ENCODE results near the gene HHIP.

DNA sequence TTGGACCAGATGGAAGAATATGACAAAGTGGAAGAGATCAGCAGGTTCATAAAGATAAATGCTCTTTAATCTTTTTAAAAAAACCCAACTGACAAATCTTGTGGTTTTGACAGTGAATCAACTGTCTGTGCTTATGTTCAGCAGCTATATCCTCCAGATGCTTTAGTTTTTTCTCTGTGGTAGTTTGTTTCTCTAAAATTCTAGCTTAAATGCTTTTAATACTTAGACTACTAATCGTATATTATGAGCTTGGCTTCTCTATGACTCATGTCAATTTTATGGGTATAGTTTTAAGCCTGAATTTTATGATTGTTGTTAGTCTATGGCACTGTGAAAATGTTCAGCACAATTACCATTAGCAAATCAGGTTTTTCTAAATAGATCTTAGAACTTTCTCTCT is 12.9 kb downstream of the HHIP start:
- TF ChIP-seq, protein P1, sequence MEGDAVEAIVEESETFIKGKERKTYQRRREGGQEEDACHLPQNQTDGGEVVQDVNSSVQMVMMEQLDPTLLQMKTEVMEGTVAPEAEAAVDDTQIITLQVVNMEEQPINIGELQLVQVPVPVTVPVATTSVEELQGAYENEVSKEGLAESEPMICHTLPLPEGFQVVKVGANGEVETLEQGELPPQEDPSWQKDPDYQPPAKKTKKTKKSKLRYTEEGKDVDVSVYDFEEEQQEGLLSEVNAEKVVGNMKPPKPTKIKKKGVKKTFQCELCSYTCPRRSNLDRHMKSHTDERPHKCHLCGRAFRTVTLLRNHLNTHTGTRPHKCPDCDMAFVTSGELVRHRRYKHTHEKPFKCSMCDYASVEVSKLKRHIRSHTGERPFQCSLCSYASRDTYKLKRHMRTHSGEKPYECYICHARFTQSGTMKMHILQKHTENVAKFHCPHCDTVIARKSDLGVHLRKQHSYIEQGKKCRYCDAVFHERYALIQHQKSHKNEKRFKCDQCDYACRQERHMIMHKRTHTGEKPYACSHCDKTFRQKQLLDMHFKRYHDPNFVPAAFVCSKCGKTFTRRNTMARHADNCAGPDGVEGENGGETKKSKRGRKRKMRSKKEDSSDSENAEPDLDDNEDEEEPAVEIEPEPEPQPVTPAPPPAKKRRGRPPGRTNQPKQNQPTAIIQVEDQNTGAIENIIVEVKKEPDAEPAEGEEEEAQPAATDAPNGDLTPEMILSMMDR (IDR thresholded peaks at IDR 0.05; ENCODE audit: poor library complexity) = no peak
- TF ChIP-seq EZH2 (IDR thresholded peaks at IDR 0.05; ENCODE audit: borderline replicate concordance) (no peak), EZH2phosphoT487 (IDR thresholded peaks at IDR 0.05; ENCODE audit: low read depth, severe bottlenecking, unreplicated experiment) (no peak)
